ENCODE data around the gene DNAH6.

DNA sequence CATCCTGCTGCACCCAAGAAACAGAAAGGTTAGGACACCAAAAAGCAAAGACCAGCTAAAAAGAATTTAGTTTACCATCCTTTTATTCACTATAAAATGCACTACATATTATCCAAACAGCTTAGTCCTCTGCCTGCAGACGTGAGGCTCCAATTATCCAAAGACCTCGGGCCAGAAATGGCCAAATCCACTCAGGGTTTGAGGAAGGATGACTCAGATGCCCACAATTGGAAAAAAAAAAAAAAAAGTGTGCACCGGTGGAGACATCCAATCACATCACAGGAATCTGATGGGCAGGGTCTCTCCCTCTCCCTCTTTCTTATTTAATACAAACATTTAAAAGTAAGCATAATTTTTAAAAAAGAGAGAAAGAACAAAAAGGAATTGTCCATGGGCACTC, 298.8 kb downstream of the DNAH6 start:
- TF ChIP-seq, protein P1, sequence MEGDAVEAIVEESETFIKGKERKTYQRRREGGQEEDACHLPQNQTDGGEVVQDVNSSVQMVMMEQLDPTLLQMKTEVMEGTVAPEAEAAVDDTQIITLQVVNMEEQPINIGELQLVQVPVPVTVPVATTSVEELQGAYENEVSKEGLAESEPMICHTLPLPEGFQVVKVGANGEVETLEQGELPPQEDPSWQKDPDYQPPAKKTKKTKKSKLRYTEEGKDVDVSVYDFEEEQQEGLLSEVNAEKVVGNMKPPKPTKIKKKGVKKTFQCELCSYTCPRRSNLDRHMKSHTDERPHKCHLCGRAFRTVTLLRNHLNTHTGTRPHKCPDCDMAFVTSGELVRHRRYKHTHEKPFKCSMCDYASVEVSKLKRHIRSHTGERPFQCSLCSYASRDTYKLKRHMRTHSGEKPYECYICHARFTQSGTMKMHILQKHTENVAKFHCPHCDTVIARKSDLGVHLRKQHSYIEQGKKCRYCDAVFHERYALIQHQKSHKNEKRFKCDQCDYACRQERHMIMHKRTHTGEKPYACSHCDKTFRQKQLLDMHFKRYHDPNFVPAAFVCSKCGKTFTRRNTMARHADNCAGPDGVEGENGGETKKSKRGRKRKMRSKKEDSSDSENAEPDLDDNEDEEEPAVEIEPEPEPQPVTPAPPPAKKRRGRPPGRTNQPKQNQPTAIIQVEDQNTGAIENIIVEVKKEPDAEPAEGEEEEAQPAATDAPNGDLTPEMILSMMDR (IDR thresholded peaks at IDR 0.05), result no peak
- no peak for TF ChIP-seq ZFX (IDR thresholded peaks at IDR 0.05; ENCODE audit: borderline replicate concordance)

Measured in 22Rv1 (cell line).